ENCODE results near the gene LINGO3.
"Not testable (repeated sequence)": the region's sequence is repeated elsewhere in the genome, so short reads cannot be mapped to it uniquely, and the experiment has no call there.

The LINGO3 gene, protein sequence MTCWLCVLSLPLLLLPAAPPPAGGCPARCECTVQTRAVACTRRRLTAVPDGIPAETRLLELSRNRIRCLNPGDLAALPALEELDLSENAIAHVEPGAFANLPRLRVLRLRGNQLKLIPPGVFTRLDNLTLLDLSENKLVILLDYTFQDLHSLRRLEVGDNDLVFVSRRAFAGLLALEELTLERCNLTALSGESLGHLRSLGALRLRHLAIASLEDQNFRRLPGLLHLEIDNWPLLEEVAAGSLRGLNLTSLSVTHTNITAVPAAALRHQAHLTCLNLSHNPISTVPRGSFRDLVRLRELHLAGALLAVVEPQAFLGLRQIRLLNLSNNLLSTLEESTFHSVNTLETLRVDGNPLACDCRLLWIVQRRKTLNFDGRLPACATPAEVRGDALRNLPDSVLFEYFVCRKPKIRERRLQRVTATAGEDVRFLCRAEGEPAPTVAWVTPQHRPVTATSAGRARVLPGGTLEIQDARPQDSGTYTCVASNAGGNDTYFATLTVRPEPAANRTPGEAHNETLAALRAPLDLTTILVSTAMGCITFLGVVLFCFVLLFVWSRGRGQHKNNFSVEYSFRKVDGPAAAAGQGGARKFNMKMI

DNA sequence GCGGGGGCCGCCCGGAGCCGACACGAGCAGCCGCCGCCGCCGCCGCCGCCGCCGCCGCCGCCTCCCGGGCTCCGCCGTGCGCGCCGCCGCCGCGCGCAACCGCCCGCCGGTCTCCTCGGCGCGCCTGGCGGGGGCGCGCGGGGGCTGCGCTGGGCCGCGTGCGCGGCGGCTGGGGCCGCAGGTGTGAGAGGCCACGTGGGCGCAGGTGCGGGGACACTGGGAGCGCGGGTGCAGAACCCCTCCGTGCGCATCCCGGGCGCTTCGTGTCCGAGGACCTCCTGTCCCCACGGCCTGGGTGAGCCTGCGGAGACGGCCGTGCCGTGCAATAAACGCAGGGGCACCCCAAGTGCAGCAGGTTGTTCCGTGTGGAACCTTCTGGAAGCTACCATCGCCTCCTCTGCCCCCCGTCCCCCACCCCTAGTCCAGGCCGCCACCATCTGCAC, at the start of gene LINGO3:
Gene LINGO3 (minus strand): TSS at position 41 of the 443 bp plus-strand sequence. CDS start 16,378 bp downstream, outside the sequence.
- no peak for DNase-seq (ENCODE audit: low read depth)

DNA sequence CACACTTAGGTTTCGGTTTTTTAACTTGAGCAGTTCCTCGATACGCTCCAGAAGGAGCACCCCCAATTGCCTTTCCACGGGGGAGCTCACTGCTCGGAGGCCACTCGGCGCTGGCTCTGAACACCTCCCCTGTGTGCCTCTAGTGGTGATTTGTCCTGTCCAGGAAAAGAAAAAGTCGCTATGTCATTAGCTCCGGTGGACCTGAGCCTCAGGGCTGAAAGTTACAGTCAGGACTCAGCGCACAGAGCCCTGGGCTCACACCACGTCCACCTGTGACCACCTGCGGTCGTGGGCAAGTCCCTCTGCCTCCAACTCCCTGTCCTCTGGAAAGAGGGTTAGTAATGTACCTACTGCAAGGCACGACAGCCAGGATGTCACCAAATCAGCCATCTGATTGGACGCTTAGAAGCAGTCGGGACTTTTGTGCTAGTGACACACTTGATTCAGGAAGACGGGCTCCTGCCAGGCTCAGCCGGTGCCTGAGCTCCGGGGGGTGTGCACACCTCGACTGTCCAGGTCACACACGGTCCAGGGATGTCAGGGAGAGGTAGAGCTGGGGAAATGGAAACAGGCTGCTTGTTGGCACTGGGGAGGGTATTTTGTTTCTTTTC, 48.2 kb upstream of the LINGO3 start:
- no peak for DNase-seq (ENCODE audit: low read depth)

DNA sequence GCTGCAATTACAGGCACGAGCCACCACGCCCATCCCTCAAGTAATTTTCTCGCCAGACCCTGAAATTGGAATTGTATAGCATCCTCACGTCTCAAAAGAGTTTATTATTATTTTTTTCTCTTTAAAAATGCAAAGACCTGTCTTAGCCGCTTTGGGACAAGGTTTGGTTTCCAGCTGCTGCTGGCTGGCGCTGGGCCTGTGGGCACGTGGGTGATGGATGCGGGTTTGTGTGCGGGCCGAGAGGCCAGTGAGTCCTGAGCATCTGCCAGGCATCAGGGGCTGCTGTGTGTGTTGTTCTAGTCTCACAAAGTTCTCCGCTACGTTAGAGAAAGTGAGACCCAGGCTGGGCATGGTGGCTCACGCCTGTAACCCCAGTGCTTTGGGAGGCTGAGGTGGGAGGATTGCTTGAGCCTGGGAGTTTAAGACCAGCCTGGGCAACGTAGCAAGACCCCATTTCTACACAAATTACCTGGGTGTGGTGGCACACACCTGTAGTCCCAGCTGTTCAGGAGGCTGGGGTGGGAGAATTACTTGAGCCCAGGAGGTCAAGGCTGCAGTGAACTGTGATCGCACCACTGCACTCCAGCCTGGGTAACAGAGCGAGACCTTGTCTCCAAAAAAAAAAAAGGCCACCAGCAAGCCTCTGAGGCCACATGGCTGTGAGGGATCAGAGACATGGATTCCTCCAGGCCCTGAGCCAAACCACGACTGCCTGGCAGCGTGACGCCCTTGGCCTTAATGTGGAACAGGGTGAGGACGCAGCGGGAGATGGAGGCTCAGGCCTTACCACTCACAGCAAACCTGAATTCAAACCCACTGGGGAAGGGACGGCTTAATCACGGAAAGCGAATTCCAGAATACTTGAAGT, 47.4 kb upstream of the LINGO3 start:
- DNase-seq (ENCODE audit: low read depth): no peak

DNA sequence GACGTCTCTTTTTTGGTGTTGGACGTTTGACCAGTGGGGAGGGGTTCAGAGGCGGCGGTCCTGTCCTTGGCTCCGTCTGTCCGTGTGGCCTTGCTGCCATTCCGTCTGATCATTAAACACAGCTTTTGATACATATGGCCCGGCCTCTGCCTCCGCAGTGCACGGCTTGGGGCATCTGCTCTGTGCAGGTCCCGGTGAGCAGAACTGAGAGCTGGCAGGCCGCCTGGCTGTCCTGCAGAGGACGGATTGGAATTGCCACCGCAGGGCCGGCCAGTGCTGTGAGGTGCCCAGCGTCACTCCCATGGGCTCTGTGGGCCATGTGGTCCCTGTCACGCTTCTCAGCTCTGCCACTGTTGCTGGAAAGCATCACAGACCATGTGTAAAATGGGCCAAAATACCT, 46.7 kb upstream of the LINGO3 start:
- DNase-seq (ENCODE audit: low read depth): no peak

DNA sequence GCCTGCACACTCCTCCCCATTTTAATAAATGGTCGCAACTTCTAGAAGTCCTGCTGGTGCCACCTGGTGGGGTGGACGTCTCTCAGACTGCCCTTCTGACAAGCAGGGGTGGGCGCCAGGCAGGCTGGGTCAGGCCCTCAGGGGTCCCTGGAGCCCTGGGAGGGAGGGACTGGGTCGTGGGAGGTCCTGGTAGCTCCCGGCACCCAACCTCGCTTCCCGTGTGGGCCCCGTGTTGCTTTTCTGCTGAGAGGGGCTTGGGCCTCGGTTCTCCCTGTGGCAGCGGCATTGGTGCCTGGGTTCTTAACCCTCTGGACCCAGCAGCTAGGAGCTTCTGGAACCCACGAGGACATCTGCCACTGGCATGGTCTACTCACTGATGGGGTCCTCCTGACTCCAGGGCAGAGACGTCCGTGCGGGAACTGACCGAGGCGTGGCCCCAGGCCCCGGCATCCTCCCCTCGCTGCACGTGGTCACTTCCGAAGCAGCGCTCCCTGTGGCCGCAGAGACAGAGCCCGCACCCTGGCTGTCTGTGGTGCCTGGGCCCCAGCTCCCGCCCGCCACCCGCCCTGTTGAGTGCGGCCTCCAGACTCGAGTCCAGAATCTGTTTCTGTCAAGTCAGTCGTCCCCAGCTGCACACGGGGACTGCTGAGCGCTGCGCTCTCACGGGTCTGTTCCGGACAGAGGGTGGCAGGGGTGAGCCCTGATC, 46.1 kb upstream of the LINGO3 start:
- no peak for DNase-seq (ENCODE audit: low read depth)

DNA sequence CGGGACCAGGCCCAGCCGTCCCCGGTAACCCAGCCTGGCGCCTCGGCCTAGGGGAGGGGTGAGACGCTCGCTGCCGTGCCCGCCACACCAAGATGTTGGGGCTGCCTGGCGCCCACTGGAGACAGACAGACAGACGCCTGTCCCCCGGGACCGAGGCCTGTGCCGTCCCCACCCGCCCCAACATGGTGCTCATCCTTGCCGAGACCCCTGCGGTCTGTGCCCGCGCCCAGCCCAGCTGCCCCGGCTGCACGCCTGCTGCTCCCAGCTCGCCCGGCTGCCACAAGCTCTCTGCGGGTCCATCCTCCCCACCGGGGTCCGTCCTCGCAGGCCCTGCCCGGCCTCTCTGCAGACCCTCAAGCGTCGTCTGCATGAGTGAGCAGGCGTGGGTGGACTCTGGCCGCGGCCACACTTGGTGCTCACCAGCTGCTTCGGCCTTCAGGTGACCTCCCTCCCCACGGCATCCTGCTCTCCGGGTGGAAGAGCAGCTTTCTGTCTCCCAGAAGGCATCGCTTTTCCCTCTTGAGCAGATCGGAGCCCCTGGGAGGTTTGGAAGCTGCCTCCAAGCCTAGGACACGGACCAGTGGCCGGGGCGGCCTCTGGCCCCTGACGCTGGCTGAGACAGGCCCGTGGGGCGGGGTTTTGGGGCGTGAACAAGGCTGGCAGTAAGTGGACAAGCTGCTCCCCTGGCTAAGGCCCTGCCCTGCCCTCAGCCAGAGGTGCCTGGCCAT, 45.4 kb upstream of the LINGO3 start:
- no peak for DNase-seq (ENCODE audit: low read depth)

DNA sequence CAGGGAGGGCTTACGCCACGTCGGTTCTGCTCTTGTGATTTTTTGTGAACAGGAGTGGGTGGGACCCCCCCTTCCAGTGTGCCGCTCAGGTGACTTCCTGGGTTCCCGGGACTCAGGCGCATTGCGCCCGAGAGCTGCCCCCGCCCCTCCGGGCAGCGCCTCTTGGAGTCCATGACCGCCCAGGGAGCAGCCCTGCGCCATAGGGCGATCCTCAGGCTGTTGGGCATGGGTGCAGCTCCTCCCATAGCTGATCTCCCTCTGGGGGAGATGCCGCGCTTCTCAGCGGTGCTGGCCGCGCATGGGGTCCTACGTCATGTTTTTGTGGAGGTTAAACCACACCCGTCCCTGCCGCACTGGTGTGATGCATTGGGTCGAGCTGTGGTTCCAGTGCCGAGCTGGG, 44.2 kb upstream of the LINGO3 start:
- DNase-seq (ENCODE audit: low read depth): no peak

DNA sequence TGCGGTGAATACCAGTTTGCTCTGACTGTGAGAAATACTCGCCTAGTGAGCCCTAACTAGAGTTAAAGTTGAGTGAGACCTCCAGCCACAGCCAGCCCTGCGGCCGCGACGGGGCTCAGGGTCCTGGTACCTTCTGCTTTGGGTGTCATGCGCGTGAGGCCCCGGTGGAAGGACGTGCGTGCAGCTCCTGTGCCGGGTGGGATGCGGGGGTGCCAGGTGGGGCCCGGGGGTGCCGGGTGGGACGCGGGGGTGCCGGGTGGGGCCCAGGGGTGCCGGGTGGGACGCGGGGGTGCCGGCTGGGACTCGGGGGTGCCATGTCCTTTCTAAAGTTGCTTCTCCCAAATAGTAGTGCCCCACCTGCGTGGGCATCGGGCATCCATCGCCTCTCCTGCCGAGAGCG, 43.6 kb upstream of the LINGO3 start:
- DNase-seq (ENCODE audit: low read depth): no peak

DNA sequence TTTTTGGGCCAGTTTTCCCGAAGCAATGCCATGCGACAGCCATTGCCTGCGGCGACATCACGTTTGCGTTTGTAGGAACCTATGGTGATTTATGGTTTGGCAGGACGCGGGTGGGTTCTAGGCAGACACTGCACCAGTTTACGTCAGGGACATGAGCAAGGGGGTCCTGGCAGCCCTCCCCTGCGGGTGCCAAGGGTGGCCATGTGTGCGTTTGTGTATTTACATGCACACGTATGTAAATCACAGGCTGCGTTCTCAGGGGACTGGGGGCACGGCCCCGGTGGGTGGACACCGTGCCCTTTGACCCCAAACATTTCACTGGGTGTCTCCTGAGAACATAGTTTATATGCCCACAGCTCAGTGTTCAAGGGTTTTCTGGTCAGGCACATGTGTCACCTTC, 42.7 kb upstream of the LINGO3 start:
- no peak for DNase-seq (ENCODE audit: low read depth)

DNA sequence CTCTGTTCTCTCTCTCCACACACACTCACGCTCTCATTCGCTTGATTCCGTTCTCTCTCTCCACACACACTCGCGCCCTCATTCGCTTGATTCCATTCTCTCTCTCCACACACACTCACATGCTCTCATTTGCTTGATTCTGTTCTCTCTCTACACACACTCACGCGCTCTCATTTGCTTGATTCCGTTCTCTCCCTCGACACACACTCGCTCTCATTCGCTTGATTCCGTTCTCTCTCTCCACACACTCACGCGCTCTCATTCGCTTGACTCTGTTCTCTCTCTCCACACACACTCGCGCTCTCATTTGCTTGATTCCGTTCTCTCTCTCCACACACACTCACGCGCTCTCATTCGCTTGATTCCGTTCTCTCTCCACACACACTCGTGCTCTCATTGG, 41.9 kb upstream of the LINGO3 start:
- DNase-seq (ENCODE audit: low read depth): not testable (repeated sequence)

DNA sequence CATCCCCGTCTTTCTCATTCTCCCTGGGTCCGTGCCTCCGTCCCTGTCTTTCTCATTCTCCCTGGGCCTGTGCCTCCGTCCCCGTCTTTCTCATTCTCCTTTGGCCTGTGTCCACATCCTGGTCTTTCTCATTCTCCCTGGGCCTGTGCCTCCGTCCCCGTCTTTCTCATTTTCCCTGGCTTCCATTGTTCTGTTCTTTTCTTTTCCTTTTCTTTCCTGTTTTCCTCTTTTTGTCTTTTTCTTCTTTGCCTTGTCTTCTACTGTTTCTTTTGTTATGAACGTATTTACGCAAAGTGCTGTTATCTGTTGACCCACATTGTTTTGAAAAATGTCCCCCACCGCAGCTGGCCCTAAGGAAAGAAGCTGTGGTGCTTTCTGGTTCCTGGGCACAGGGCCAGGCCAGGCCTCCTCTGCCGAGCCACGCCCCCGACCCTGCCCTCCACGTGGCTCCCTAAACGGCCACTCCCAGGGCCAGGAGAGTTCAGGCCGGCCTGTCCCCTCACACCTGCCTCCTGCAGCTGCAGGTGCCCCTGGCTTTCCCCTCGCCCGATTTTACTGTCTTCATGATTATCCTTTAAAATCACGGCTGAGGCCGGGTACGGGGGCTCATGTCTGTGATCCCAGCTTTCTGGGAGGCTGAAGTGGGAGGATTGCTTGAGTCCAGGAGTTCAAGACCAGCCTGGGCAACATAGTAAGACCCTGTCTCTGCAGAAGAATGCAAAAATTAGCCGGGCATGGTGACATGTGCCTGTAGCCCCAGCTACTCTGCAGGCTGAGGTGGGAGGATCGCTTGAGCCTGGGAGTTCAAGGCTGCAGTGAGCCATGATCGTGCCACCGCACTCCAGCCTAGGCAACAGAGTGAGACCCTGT, 38.1 kb upstream of the LINGO3 start:
- no peak for DNase-seq (ENCODE audit: low read depth)

DNA sequence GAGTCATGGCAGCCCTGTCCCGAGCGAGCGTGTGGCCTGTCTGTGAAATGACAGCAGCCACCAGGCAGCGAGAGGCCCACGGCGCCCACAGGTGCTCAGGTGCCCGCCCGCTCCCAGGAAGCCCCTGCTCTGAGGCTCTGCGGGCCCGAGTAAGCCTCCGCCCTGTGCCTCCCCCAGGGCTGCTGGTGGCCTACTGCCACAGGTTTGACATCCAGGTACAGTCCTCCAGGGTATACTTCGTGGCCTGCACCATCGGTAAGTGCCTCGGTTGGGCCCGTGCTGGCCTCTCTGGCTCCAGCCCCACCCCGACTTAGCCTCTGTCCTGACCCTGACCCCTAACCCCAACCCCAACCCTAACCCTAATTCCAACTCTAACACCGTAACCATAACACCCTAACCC, 37.1 kb upstream of the LINGO3 start:
- no peak for DNase-seq (ENCODE audit: low read depth)

DNA sequence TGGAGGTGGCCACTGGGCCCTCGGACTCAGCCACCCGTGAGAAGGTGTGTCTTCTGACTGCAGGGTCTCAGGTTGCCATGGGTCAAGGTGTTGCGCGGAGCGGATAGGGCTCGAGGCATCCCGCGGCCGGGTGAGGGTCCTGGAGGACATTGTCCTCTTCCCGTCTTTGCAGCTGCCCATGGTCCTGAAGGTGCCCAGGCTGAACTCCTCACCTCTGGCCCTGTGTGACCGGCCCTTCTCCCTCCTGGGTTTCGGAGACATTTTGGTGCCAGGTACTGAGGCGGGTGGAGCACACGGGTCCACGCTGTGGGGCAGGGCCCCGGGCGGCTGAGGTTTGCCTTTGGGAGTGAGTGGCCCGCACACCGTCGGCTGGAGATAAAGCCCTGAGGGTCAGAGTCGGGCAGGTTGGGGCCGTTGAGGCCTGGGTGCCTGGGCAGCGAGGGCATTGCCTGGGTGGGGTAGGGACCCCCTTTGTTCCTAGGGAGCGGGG, 36.5 kb upstream of the LINGO3 start:
- DNase-seq (ENCODE audit: low read depth): no peak

DNA sequence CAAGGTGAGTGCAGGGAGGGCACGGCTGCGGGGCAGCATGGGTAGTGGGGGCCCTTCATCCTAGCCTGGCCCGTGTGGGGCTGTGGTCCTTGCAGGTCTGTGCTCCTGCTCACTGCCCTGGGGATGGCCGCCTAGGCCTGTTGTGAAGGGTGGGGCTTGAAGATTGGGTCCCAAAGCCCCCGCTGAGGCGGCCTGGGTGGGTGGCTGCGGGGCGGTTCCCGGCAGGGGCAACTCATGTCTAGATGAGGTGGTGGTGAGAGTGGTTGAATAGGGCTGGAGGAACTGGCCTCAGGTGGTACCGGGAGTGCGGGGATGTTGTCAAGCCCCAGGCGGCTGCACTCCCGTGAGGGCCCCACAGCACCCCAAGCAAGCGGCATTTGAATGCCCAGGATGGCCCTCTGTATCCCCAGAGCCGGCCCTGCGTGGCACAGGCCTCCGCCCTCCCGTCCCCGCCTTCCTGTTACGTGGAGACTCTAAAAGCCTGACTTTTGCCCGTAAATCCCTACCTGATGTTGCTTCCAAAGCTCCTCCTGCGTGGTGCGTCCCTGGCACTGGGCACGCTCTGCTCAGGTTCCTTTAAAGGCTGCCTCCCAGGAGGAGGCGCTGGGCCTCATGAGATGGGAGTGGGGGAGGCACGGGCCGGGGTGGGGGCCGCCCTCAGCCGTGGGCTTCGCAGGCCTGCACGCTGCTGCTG, 35.5 kb upstream of the LINGO3 start:
- DNase-seq (ENCODE audit: low read depth): no peak

DNA sequence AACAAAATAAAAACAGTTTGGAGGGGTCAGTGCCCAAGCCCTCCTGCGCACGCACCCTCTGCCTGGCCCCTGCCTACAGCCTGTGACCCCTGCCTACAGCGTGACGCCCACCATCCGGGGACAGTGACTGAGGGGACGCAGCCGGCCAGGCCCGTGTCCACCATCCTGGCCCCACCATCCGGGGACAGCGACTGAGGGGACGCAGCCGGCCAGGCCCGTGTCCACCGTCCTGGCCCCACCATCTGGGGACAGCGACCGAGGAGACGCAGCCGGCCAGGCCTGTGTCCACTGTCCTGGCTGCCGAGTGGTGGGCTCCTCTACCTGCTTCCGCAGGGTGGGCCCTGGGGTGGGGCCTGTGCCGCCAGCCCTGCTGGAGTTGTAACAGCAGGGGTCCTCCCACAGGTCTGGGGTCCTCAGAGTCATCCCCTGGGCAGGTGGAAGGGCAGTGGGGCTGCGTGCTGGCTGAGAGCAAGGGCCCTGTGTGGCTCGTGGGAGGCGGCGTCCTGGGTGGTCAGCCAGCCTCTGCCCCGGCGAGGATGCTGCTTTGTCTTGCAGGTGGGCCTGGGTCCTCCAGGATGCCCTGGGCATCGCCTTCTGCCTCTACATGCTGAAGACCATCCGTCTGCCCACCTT, 34.8 kb upstream of the LINGO3 start:
- DNase-seq (ENCODE audit: low read depth): no peak

DNA sequence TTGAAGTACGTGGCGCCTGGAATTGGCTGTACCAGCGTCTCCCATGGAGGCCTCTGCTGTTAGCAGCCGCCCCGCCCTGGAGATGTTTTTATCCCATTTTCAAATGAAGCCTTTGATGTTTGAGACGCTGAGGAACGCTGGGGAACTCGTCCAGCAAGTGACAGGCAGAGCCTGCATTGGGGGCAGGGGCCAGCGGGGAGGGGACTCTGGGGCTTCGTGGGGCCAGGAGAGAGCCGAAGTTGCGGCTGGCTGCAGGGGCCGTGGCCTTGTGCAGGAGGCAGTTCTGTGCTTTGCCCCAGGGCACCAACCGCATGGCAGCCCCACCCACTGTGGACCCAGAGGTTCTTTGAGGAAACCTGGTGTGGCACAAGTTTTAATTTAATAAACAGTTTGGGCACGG, 34.0 kb upstream of the LINGO3 start:
- no peak for DNase-seq (ENCODE audit: low read depth)

DNA sequence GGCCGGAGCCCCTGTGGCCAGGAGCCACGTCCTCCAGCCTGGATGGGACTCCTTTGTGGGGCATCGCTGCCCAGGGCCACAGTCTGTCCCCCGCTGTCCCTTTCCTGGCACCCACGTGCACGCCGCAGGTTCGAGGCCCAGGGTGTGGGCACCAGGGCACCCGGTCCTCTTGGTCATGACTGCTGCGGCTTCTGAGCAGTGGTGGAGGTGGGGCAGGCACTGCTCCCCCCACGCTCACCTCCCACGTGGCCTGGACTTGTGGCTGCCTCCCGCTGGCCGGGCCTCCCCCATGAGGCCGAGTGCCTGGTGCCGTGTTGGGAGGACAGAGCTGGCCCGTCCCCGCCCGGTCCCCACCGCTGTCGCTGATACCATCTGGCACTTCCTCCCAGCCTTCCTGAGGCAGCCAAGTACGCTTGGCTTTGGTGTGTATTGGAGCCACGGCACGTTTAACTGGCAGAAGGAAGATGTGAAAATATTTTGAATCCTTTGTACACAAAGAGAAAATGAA, 33.3 kb upstream of the LINGO3 start:
- no peak for DNase-seq (ENCODE audit: low read depth)

DNA sequence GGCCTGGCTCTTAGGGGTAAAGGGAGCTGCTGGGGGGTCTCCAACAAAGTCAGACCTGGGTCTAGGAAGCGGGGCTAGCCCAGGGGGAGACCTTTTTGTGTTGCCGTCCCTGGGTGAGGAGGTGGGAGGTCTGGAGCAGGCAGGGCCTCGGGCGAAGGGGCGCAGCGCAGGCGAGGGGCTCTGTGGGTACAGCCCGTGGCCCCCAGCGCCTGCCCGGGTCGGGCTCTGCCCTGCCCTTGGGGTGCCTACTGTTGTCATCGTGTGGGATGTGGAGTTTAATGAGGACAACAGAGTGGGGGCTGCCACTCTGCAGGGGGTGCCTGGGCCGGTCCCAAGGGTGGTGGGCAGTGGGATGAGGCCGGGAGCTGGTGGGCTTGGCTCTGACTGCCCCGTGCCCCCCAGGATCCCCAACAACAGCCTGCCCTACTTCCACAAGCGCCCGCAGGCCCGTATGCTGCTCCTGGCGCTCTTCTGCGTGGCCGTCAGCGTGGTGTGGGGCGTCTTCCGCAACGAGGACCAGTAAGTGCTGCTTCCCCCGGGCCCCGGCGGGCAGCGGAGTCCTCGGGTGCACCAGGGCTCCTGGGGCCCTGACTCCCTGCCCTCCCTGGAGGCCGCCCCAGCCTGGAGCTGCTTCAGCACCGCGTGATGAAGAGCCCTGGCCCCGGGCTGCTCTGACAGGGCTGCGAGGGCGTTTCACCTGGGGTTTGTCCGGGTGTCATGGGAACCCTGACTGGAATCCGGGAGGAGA, 32.7 kb upstream of the LINGO3 start:
- no peak for DNase-seq (ENCODE audit: low read depth)

Data from activated T-cell treated with anti-CD3 and anti-CD28 coated beads for 24 hours (primary cell).